Esophagus squamous epithelium (tissue), 4 donors: ENCODE results near the gene TOMT.

Experiments
- CTCF ChIP-seq, 6 experiments: fragments of 450-650 bp in 4 of 6; fragments of 200-600 bp in 2 of 6; sonication (generic) in 2 of 6; IDR thresholded peaks; one replicate each; pipeline ENCODE4 v1.5.1; 2016 to 2019; ENCODE audit warnings: antibody characterized with exemption in 6 of 6, mild to moderate bottlenecking in 4 of 6, moderate library complexity in 4 of 6
- POLR2A ChIP-seq, 4 donors: fragments of 450-650 bp; IDR thresholded peaks; one replicate each; pipeline ENCODE4 v1.6.1; 2017; ENCODE audit warnings: antibody characterized with exemption in 4 of 4, mild to moderate bottlenecking in 4 of 4, moderate library complexity in 3 of 4

- TF ChIP-seq POLR2A (IDR thresholded peaks at IDR 0.05) (no peak), CTCF (IDR thresholded peaks at IDR 0.05) (no peak)
Observed at GRCh38 chr11:72100462-72100861, 5.3 kb upstream of the TOMT start.
